Measurements from ENCODE around the gene PARD6B. TPM values are rescaled to one million over a fixed set of nuclear protein-coding genes. Genes with fewer than 3 reads are reported as not detected.

The PARD6B gene
- total RNA-seq, 1 experiment from 2014 or later, result 29.6 TPM

DNA sequence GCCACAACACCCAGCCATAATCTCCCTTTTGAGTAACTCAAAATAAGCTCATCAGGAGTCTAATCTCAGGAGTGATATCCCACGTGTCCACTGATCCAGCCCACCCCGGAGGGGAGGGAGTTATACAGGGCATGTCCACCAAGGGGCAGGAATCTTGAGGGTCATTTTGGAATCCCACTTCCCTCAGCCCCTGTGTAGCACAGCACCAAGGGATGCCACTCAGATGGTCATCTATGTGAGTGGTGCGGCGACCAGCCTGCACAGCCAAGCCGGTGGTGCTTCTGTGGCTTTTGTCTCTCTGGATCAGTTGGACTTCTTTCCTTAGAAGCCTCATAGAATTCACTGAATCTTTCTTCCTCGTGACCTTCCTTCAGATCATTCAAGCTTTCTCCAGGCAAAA, 52.5 kb downstream of the PARD6B start (continued):
- TF ChIP-seq CTCF (IDR thresholded peaks at IDR 0.05), result no peak

DNA sequence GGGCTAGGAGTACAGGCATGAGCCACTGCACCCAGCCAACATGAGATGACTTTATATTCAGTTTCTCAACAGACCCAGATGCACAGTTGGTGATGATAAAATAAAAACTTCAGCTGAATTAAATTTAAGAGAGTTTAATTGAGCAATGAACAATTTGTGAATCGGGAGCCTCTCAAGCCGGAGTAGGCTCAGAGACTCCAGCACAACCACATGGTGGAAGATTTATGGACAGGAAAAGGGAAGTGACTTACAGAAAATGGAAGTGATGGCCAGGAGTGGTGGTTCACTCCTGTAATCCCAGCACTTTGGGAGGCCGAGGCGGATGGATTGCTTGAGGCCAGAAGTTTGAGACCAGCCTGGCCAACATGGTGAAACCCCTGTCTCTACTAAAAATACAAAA, 53.1 kb downstream of the PARD6B start:
- CTCF ChIA-PET, result interaction anchor here (1.0 to 5.7 kb wide), 3 partner anchors 10 to 158 kb away, joined by 3 to 39 read pairs (median 4); partner anchors contain the start of gene BCAS4
- H3K27ac Mint-ChIP-seq, result no peak overlapping the region
- DNase-seq (ENCODE audit: low spot score) (no peak), ATAC-seq (no peak)
- TF ChIP-seq, protein P1, sequence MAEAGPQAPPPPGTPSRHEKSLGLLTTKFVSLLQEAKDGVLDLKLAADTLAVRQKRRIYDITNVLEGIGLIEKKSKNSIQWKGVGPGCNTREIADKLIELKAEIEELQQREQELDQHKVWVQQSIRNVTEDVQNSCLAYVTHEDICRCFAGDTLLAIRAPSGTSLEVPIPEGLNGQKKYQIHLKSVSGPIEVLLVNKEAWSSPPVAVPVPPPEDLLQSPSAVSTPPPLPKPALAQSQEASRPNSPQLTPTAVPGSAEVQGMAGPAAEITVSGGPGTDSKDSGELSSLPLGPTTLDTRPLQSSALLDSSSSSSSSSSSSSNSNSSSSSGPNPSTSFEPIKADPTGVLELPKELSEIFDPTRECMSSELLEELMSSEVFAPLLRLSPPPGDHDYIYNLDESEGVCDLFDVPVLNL (CRISPR knock-in tag; IDR thresholded peaks at IDR 0.05; ENCODE audit: borderline replicate concordance, low read depth), result no peak
- TF ChIP-seq ETV6 (CRISPR knock-in tag; IDR thresholded peaks at IDR 0.05), result no peak
- no peaks in the 10 kb centered on the region for H3K36me3 Mint-ChIP-seq
- POLR2A ChIA-PET, result no interaction called here
- H3K4me3 Mint-ChIP-seq, result no peak overlapping the region
- peaks cover 11% of the 10 kb centered on the region for H3K9me3 Mint-ChIP-seq
- H3K4me1 Mint-ChIP-seq, result peaks cover 9% of the 10 kb centered on the region; the same call in 1 of the 2 replicates
- H3K27me3 Mint-ChIP-seq (ENCODE audit: low read depth), result no peaks in the 10 kb centered on the region

GRCh38 chr20:50786703-50787102, 55.3 kb downstream of the PARD6B start:
- no peaks in the 10 kb centered on the region for H3K36me3 Mint-ChIP-seq
- DNase-seq (ENCODE audit: low spot score), result no peak
- no peak for ATAC-seq
- ChIA-PET POLR2A (interaction anchor here (0.7 kb wide), 1 partner anchor 132 kb away, joined by 5 read pairs; no protein-coding TSS in a partner anchor), CTCF (interaction anchor here (0.6 to 5.7 kb wide), 6 partner anchors 7 to 277 kb away, joined by 3 to 49 read pairs (median 9); partner anchors contain the start of genes BCAS4 and PTPN1)
- H3K9me3 Mint-ChIP-seq, result peaks cover 11% of the 10 kb centered on the region
- TF ChIP-seq JUN (CRISPR knock-in tag; IDR thresholded peaks at IDR 0.05) (no peak), MXD4 (CRISPR knock-in tag; IDR thresholded peaks at IDR 0.05; ENCODE audit: borderline replicate concordance) (no peak), NFYB (CRISPR knock-in tag; conservative IDR thresholded peaks at IDR 0.05; ENCODE audit: low read depth) (no peak), ZNF232 (CRISPR knock-in tag; IDR thresholded peaks at IDR 0.05) (no peak)
- H3K27ac Mint-ChIP-seq, result no peak overlapping the region
- no peak overlapping the region for H3K4me3 Mint-ChIP-seq
- peaks cover 17% of the 10 kb centered on the region for H3K4me1 Mint-ChIP-seq
- no peaks in the 10 kb centered on the region for H3K27me3 Mint-ChIP-seq (ENCODE audit: low read depth)

DNA sequence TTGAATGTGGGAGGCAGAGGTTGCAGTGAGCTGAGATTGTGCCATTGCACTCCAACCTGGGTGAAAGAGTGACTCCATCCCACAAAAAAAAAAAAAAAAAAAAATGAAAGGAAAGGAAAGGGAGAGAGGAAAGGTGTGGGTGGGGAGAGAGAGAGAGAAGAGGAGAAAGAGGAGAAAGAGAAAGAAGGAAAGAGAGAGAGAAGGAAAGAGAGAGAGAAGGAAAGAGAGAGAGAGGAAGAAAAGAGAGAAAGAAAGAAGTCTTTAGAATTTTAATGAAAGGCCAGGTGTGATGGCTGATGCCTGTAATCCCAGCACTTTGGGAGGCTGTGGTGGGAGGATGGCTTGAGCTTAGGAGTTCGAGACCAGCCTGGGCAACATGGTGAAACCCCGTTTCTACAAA, 55.8 kb downstream of the PARD6B start:
- Mint-ChIP-seq H3K4me1 (peaks cover 16% of the 10 kb centered on the region), H3K36me3 (no peaks in the 10 kb centered on the region), H3K4me3 (no peak overlapping the region), H3K9me3 (peaks cover 11% of the 10 kb centered on the region), H3K27ac (no peak overlapping the region), H3K27me3 (ENCODE audit: low read depth) (no peaks in the 10 kb centered on the region)
- TF ChIP-seq ZNF317 (CRISPR knock-in tag; IDR thresholded peaks at IDR 0.05; ENCODE audit: borderline replicate concordance, low read depth), result no peak
- TF ChIP-seq ZNF512 (CRISPR knock-in tag; IDR thresholded peaks at IDR 0.05; ENCODE audit: borderline replicate concordance), result no peak
- TF ChIP-seq TEAD4 (CRISPR knock-in tag; IDR thresholded peaks at IDR 0.05), result no peak
- TF ChIP-seq ELF4 (CRISPR knock-in tag; IDR thresholded peaks at IDR 0.05; ENCODE audit: low read depth), result no peak
- TF ChIP-seq, protein P2, sequence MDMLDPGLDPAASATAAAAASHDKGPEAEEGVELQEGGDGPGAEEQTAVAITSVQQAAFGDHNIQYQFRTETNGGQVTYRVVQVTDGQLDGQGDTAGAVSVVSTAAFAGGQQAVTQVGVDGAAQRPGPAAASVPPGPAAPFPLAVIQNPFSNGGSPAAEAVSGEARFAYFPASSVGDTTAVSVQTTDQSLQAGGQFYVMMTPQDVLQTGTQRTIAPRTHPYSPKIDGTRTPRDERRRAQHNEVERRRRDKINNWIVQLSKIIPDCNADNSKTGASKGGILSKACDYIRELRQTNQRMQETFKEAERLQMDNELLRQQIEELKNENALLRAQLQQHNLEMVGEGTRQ (CRISPR knock-in tag; IDR thresholded peaks at IDR 0.05), result no peak
- TF ChIP-seq CREB1 (CRISPR knock-in tag; IDR thresholded peaks at IDR 0.05), result no peak
- TF ChIP-seq FOXK1 (CRISPR knock-in tag; IDR thresholded peaks at IDR 0.05), result no peak
- no peak for TF ChIP-seq IRF2 (CRISPR knock-in tag; IDR thresholded peaks at IDR 0.05; ENCODE audit: borderline replicate concordance, low read depth)
- no peak for TF ChIP-seq SMAD4 (CRISPR knock-in tag; IDR thresholded peaks at IDR 0.05)
- TF ChIP-seq ZBTB21 (CRISPR knock-in tag; IDR thresholded peaks at IDR 0.05; ENCODE audit: borderline replicate concordance), result no peak
- TF ChIP-seq, protein P3, sequence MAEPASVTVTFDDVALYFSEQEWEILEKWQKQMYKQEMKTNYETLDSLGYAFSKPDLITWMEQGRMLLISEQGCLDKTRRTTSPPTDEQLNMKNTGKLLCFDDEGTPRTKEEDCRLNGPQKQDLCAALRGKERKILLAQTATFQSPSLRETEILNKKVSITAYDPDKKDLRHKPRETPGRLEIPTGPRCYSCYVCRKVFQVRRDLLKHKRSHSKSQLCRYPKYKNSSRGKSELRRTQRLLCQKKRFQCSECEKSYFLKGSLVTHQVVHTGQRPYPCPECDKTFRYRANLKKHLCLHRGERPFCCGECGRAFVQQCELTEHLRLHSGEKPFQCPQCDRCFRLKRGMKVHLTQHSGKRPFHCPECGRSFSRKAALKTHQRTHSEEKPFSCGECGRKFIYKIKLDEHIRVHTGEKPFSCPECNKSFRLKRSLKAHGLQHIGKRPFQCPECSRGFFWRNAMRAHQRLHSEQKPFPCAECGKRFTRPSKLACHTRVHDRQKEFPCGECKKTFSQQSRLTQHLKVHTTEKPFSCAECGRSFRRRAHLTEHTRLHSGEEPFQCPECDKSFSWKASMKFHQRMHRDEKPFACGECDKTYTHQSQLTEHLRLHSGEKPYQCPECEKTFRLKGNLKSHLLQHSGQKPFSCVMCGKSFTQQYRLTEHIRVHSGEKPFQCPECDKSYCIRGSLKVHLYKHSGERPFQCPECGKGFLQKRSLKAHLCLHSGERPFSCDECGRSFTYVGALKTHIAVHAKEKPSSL (CRISPR knock-in tag; conservative IDR thresholded peaks at IDR 0.05), result no peak
- TF ChIP-seq, protein P4, sequence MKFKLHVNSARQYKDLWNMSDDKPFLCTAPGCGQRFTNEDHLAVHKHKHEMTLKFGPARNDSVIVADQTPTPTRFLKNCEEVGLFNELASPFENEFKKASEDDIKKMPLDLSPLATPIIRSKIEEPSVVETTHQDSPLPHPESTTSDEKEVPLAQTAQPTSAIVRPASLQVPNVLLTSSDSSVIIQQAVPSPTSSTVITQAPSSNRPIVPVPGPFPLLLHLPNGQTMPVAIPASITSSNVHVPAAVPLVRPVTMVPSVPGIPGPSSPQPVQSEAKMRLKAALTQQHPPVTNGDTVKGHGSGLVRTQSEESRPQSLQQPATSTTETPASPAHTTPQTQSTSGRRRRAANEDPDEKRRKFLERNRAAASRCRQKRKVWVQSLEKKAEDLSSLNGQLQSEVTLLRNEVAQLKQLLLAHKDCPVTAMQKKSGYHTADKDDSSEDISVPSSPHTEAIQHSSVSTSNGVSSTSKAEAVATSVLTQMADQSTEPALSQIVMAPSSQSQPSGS (CRISPR knock-in tag; IDR thresholded peaks at IDR 0.05; ENCODE audit: borderline replicate concordance, low read depth), result no peak
- no peak for TF ChIP-seq ZNF121 (CRISPR knock-in tag; IDR thresholded peaks at IDR 0.05)
- ChIA-PET POLR2A (interaction anchor here (0.6 to 0.7 kb wide), 2 partner anchors 132 to 154 kb away, joined by 5 read pairs; no protein-coding TSS in a partner anchor), CTCF (interaction anchor here (0.6 to 5.7 kb wide), 23 partner anchors 7 to 277 kb away, joined by 3 to 49 read pairs (median 4); partner anchors contain the start of genes BCAS4 and PTPN1)
- DNase-seq (ENCODE audit: low spot score) (no peak), ATAC-seq (no peak)
